Measurements from ENCODE around the gene MKNK2. TPM values are rescaled to one million over a fixed set of nuclear protein-coding genes. Genes with fewer than 3 reads are reported as not detected.
"Not testable (repeated sequence)": the region's sequence is repeated elsewhere in the genome, so short reads cannot be mapped to it uniquely, and the experiment has no call there.

The MKNK2 gene
- total and polyA plus RNA-seq, 2 donors (not counting 3 experiments of a cell fraction or from before 2014, with no cell fraction given) = 65.1 to 86.1 TPM

DNA sequence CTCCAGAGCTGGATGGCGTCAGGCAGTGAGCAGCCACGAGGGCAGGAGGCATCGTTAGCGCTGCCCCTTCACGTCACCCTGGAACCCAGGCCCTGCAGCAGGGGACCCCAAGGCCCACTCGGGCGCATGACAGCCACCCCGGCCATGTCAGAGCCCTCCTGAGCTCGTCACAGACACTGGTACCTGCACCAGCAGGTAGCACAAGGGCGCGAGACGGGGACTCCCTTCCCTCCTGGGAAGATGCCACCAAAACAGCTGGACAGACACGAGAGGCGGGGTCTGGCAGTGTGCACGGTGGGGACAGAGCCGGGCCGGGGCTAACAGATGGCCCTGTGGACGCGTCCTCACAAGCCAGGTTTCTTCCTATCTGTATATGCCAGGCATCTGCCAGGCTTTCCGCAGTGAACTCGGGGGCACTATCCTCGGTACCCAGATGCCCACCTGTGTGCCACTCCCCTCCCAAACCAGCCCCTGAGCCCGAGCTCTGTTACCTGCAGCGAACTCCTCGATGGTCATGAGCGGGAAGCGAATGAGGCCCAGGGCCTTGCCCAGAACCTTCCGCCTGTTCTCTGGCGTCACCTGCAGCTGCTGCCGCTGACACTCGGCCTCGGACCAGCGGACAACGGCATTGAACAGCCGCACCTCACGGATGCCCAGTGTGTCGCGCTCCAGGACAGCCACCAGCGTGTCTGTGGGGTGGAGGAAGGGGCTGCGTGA, 61.4 kb downstream of the MKNK2 start:
- no peak overlapping the region for H3K4me3 ChIP-seq (replicated peaks in 1 of 3; ENCODE audit: insufficient read depth in 1 of 3, low read depth in 1 of 3, low read length in 3 of 3)
- POLR2A ChIA-PET = no interaction called here
- CTCF ChIA-PET = no interaction called here

DNA sequence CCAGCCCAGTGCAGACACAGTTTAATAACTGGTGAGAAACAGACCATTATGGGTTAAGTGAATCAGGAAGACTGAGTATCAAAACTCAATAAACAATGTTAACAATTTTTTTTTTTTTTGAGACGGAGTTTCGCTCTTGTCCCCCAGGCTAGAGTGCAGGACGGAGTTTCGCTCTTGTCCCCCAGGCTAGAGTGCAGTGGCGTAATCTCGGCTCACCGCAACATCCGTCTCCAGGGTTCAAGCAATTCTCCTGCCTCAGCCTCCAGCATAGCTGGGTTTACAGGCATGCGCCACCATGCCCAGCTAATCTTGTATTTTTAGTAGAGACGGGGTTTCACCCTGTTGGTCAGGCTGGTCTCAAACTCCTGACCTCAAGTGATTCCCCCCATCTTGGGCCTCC, 62.6 kb downstream of the MKNK2 start:
- peaks cover 7 to 41% of the 10 kb centered on the region in 2 experiments for H3K36me3 ChIP-seq (ENCODE audit: control insufficient read depth in 2 of 2, extremely low read depth in 1 of 2, insufficient read depth in 2 of 2, low read length in 2 of 2)
- H3K27me3 ChIP-seq (ENCODE audit: control insufficient read depth in 2 of 2, insufficient read depth in 2 of 2, low read length in 2 of 2); FAIRE-seq; H3K4me2 ChIP-seq (ENCODE audit: insufficient read depth, low read length); H3K9me3 ChIP-seq (replicated peaks; ENCODE audit: control insufficient read depth, insufficient read depth, low read length); H3K27ac ChIP-seq (ENCODE audit: insufficient read depth, low read depth, low read length); H4K20me1 ChIP-seq (replicated peaks; ENCODE audit: control insufficient read depth, extremely low read depth, insufficient read depth, low read length); intact Hi-C loops (cut with micrococcal nuclease); H3K4me1 ChIP-seq (ENCODE audit: control insufficient read depth, extremely low read depth, insufficient read depth, low read length); H3K9ac ChIP-seq (replicated peaks; ENCODE audit: extremely low read depth, insufficient read depth, low read length); H3K79me2 ChIP-seq (ENCODE audit: control insufficient read depth, insufficient read depth, low read length); BruUV-seq (replicated peaks); DNase-seq (ENCODE audit: low read depth, low spot score); H2AFZ ChIP-seq (ENCODE audit: low read depth, low read length); H3K9me1 ChIP-seq (replicated peaks; ENCODE audit: control insufficient read depth, extremely low read depth, insufficient read depth, low read length); CTCF ChIA-PET; H3K4me3 ChIP-seq (replicated peaks in 1 of 3; ENCODE audit: insufficient read depth in 1 of 3, low read depth in 1 of 3, low read length in 3 of 3); POLR2A ChIA-PET; dilution Hi-C loops (cut with MboI; ENCODE audit: extremely low pct_ligation_motif_present, low sequenced_read_pairs): not testable (repeated sequence)

More for the DNA sequence above, 61.4 kb downstream of the MKNK2 start:
- no TSS peak for BruUV-seq (replicated peaks)
- H4K20me1 ChIP-seq (replicated peaks; ENCODE audit: control insufficient read depth, extremely low read depth, insufficient read depth, low read length) = no peaks in the 10 kb centered on the region
- no peak for TF ChIP-seq GATA2 (IDR thresholded peaks at IDR 0.05; ENCODE audit: insufficient read depth, insufficient read length, low read depth, low read length)
- TF ChIP-seq EZH2 (IDR thresholded peaks at IDR 0.05; ENCODE audit: borderline replicate concordance, low read depth, low read length, severe bottlenecking) = no peak
- TF ChIP-seq FOS (IDR thresholded peaks at IDR 0.05; ENCODE audit: borderline replicate concordance, insufficient read depth, low read length) = no peak
- no peak for TF ChIP-seq MYC (IDR thresholded peaks at IDR 0.05; ENCODE audit: low read depth, low read length)
- no peak overlapping the region for H2AFZ ChIP-seq (ENCODE audit: low read depth, low read length)
- H3K4me2 ChIP-seq (ENCODE audit: insufficient read depth, low read length) = no peak overlapping the region
- no peaks in the 10 kb centered on the region for H3K79me2 ChIP-seq (ENCODE audit: control insufficient read depth, insufficient read depth, low read length)
- FAIRE-seq (no peak), DNase-seq (ENCODE audit: low read depth, low spot score) (no peak)
- no peak overlapping the region for H3K9ac ChIP-seq (replicated peaks; ENCODE audit: extremely low read depth, insufficient read depth, low read length)
- no peaks in the 10 kb centered on the region for H3K4me1 ChIP-seq (ENCODE audit: control insufficient read depth, extremely low read depth, insufficient read depth, low read length)
- no peaks in the 10 kb centered on the region for H3K9me3 ChIP-seq (replicated peaks; ENCODE audit: control insufficient read depth, insufficient read depth, low read length)
- H3K9me1 ChIP-seq (replicated peaks; ENCODE audit: control insufficient read depth, extremely low read depth, insufficient read depth, low read length) = no peaks in the 10 kb centered on the region
- dilution Hi-C loops (cut with MboI; ENCODE audit: extremely low pct_ligation_motif_present, low sequenced_read_pairs) = no loop called here
- intact Hi-C loops (cut with micrococcal nuclease) = no loop called here
- H3K36me3 ChIP-seq (ENCODE audit: control insufficient read depth in 2 of 2, extremely low read depth in 1 of 2, insufficient read depth in 2 of 2, low read length in 2 of 2) = peaks cover 7 to 38% of the 10 kb centered on the region in 2 experiments
- no peaks in the 10 kb centered on the region for H3K27me3 ChIP-seq (ENCODE audit: control insufficient read depth in 2 of 2, insufficient read depth in 2 of 2, low read length in 2 of 2)
- no peak overlapping the region for H3K27ac ChIP-seq (ENCODE audit: insufficient read depth, low read depth, low read length)

Small RNAs within 50 kb of the gene (small RNA-seq; reads per million reads assigned to genes)
- gene AC007136.1 (ENCODE audit: insufficient read depth, insufficient read length, low read depth, low replicate concordance) = not detected

Other genes starting within 250 kb of the MKNK2 start
- gene ATP8B3, start 239.0 kb downstream of the MKNK2 start, total RNA-seq = 5.1 and 7.3 TPM in 2 replicates
- 1.1 and 1.4 TPM in 2 replicates for gene ATP8B3, start 239.0 kb downstream of the MKNK2 start, polyA plus RNA-seq
- 41.1 and 44.6 TPM in 2 replicates for gene REXO1, start 202.8 kb downstream of the MKNK2 start, total RNA-seq
- 56.9 and 88.8 TPM in 2 replicates for gene REXO1, start 202.8 kb downstream of the MKNK2 start, polyA plus RNA-seq
- 36.6 and 38.0 TPM in 2 replicates for gene KLF16, start 187.7 kb downstream of the MKNK2 start, total RNA-seq
- 11.6 and 22.6 TPM in 2 replicates for gene KLF16, start 187.7 kb downstream of the MKNK2 start, polyA plus RNA-seq
- gene ABHD17A, start 165.7 kb downstream of the MKNK2 start, total RNA-seq = 89.8 and 97.0 TPM in 2 replicates
- 143 and 179 TPM in 2 replicates for gene ABHD17A, start 165.7 kb downstream of the MKNK2 start, polyA plus RNA-seq
- gene ADAT3, start 145.8 kb downstream of the MKNK2 start, total RNA-seq = 8.0 and 11.7 TPM in 2 replicates
- gene ADAT3, start 145.8 kb downstream of the MKNK2 start, polyA plus RNA-seq = 5.7 and 8.6 TPM in 2 replicates
- gene SCAMP4, start 145.8 kb downstream of the MKNK2 start, total RNA-seq = 68.2 and 72.2 TPM in 2 replicates
- gene SCAMP4, start 145.8 kb downstream of the MKNK2 start, polyA plus RNA-seq = 24.4 and 29.6 TPM in 2 replicates
- 93.8 and 96.6 TPM in 2 replicates for gene CSNK1G2, start 110.1 kb downstream of the MKNK2 start, total RNA-seq
- 110 and 134 TPM in 2 replicates for gene CSNK1G2, start 110.1 kb downstream of the MKNK2 start, polyA plus RNA-seq
- 73.1 and 78.2 TPM in 2 replicates for gene BTBD2, start 35.5 kb downstream of the MKNK2 start, total RNA-seq
- 59.2 and 76.1 TPM in 2 replicates for gene BTBD2, start 35.5 kb downstream of the MKNK2 start, polyA plus RNA-seq
- 52.4 and 59.7 TPM in 2 replicates for gene MOB3A, start 45.1 kb upstream of the MKNK2 start, total RNA-seq
- gene MOB3A, start 45.1 kb upstream of the MKNK2 start, polyA plus RNA-seq = 46.5 and 50.7 TPM in 2 replicates
- 1.1 and 2.0 TPM in 2 replicates for gene IZUMO4, start 45.7 kb upstream of the MKNK2 start, total RNA-seq
- 2.0 and 3.2 TPM in 2 replicates for gene IZUMO4, start 45.7 kb upstream of the MKNK2 start, polyA plus RNA-seq
- 137 and 143 TPM in 2 replicates for gene AP3D1, start 100.3 kb upstream of the MKNK2 start, total RNA-seq
- gene AP3D1, start 100.3 kb upstream of the MKNK2 start, polyA plus RNA-seq = 123 and 130 TPM in 2 replicates
- 42.0 and 47.0 TPM in 2 replicates for gene DOT1L, start 112.7 kb upstream of the MKNK2 start, total RNA-seq
- 7.6 and 7.7 TPM in 2 replicates for gene DOT1L, start 112.7 kb upstream of the MKNK2 start, polyA plus RNA-seq
- 73.4 and 82.4 TPM in 2 replicates for gene PLEKHJ1, start 185.1 kb upstream of the MKNK2 start, total RNA-seq
- gene PLEKHJ1, start 185.1 kb upstream of the MKNK2 start, polyA plus RNA-seq = 115 and 125 TPM in 2 replicates
- gene SF3A2, start 185.6 kb upstream of the MKNK2 start, total RNA-seq = 140 and 164 TPM in 2 replicates
- 19.1 and 21.5 TPM in 2 replicates for gene SF3A2, start 185.6 kb upstream of the MKNK2 start, polyA plus RNA-seq
- gene AMH, start 198.1 kb upstream of the MKNK2 start, total RNA-seq = 7.5 and 9.6 TPM in 2 replicates
- 3.3 and 4.3 TPM in 2 replicates for gene AMH, start 198.1 kb upstream of the MKNK2 start, polyA plus RNA-seq
- not detected in 2 replicates for gene JSRP1, start 205.2 kb upstream of the MKNK2 start, total RNA-seq
- not detected in 2 replicates for gene JSRP1, start 205.2 kb upstream of the MKNK2 start, polyA plus RNA-seq
- gene PEAK3, start 230.9 kb upstream of the MKNK2 start, total RNA-seq = not detected in 2 replicates
- 0.03 TPM in 1 of 2 replicates, not detected in the other for gene PEAK3, start 230.9 kb upstream of the MKNK2 start, polyA plus RNA-seq

All from endothelial cell of umbilical vein (primary cell).